HUDEP-2 (cell line): ENCODE results near the gene IPO13.

Source experiments
- DNase-seq, 76 experiments: peaks; one replicate each; lab custom pipeline; 2025; ENCODE audit not compliant: unreplicated experiment in 76 of 76; lab: John Stamatoyannopoulos, UW

IPO13 gene

GRCh38 chr1:44002165-44002564 is 55.4 kb downstream of the IPO13 start:
- DNase-seq: no peak

GRCh38 chr1:44002606-44003157 is 55.9 kb downstream of the IPO13 start:
- DNase-seq: no peak

GRCh38 chr1:44008259-44008658 is 61.5 kb downstream of the IPO13 start:
- DNase-seq: no peak

DNA sequence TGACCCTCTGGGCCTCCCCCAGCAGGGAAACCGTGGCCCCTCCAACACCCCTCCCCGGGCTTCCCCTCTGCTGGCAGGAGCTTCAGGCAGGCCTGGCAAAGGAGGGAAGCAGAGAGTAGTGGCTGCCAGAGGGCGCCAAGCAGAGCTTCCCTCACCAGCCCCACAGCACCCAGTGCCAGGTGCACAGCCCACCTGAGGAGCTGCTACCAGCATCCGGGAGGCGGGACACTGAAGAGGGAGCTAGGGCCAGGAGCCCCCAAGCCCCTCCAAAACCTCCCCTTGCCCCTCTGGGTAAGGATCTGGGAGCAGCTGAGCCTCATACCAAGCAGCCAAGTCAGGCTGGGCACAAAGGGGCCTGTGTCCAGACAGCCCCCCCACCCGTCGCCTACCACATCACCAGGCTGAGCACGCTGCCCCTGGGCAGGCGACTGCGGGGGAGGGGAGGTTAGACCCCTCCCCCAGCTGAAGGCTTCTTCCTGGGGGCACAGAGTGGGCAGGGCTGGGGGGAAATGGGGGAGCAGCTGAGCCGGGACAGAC is 64.3 kb downstream of the IPO13 start:
- no peak for DNase-seq

- no peak for DNase-seq
These were observed 65.7 kb downstream of the IPO13 start for GRCh38 chr1:44012404-44012803.

DNA sequence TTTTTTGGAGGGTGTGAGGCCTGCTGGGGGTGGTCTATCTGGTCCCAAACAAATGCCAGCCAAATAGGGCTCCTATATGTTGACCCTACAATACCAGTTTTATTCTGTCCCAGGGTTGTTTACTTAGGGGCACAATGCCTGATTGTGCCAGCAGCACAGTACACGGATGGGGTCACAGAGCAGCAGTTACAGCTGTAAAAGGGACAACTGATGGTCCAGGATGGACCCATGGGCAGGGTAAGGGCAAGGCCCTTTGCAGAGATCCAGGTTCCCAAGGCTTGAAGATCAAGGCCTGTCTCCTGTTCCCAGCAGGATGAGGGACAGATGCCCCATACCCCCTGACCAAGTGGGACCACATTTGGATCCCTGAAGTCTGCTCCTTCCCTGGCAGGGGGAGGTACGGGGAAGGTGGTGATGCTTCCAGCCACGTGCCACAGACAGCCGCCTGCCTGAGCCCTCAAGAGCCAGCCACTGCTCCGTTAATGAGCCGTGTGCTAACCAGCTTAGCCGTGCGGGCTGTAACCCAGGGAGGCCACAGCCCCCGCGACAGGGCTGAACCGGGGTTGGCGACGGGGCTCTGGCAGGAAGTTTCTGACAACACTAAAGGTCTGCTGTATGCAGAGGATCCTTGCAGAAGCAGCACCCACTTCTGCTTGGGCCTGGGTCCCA is 66.3 kb downstream of the IPO13 start:
- no peak for DNase-seq

GRCh38 chr1:44013949-44014348 is 67.2 kb downstream of the IPO13 start:
- no peak for DNase-seq

DNA sequence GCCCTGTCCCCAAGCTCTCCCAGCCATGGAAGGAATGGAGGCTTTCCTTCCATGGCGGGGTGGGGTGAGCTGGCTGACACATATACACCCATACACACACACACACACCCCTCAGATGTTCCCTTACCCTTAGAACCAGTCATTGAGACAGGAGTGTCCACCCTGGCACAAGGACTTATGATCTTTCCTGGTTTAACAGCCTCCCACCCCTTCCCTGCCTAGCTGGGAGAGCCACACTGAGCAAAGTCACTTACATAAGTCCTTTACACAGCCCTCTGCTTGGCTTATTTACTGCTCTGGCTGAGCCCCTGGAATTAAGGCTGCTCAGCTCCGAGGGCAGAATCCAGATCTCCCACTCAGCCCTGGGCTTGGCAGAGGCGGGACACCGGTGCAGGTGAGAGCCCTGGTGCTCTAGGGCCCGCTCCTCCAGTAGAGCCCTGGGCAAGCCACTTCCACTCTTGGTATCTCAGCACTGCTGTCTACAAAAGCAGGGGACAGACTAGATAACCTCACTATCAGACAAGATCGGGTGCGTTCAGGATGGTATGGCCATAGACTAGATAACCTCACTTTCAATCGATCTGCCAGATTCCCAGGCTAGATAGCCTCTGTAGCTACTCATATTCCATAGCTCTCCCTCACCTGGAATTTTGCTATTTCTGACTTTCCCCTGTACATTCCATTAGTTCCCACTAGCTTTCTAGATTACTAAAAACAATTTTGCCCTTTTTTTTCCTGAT is 67.8 kb downstream of the IPO13 start:
- DNase-seq: peak in 23 of 76 experiments; percentile 6 to 48 (median 18)

DNA sequence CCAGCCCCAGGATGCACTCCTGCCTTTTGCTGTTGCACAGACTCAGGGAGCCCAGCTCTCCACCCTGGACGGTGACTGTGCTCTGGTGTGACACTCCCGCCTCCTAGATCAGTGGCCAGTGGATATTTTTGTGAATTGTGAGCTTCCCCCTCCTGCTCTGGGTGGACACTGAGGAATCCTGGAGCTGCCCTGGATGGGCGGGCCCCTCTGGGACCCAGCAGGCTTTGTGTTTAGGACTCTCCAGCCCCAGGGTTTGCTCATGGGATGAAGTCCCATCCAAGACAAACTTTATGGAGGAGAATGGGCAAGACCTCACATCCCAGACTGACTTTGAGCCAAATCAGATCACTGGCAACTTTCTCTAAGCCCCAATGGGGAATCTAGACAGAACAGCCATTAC is 68.5 kb downstream of the IPO13 start:
- DNase-seq: no peak

GRCh38 chr1:44016041-44016889 is 69.5 kb downstream of the IPO13 start:
- DNase-seq: no peak

- DNase-seq: no peak
These were observed 70.2 kb downstream of the IPO13 start for GRCh38 chr1:44016890-44017400.
